Mucosa of rectum (tissue), 2 donors: Measurements from ENCODE around the gene GMIP.
A peak's percentile ranks its signal among the peaks of the same experiment; 100 is the strongest.

Source experiments
- H3K27ac ChIP-seq, 2 donors: one replicate each; pipeline ENCODE4 v1.7.0; 2013; ENCODE audit warnings: inconsistent platforms in 2 of 2, low read depth in 2 of 2, low read length in 2 of 2
- H3K27me3 ChIP-seq, 2 donors: one replicate each; pipeline ENCODE4 v1.7.0; 2013; ENCODE audit warnings: low read length in 2 of 2; ENCODE audit not compliant: control insufficient read depth in 2 of 2, insufficient read depth in 2 of 2
- H3K36me3 ChIP-seq, 2 donors: one replicate each; pipeline ENCODE4 v1.7.0; 2013; ENCODE audit warnings: low read length in 2 of 2; ENCODE audit not compliant: control insufficient read depth in 2 of 2, insufficient read depth in 2 of 2
- H3K4me1 ChIP-seq, 2 donors: one replicate each; pipeline ENCODE4 v1.7.0; 2013; ENCODE audit warnings: low read length in 2 of 2, mild to moderate bottlenecking in 1 of 2; ENCODE audit not compliant: control insufficient read depth in 2 of 2, insufficient read depth in 2 of 2
- H3K4me3 ChIP-seq, 2 donors: one replicate each; pipeline ENCODE4 v1.7.0; 2013; ENCODE audit warnings: low read length in 2 of 2
- H3K9ac ChIP-seq, 2 donors: one replicate each; pipeline ENCODE4 v1.7.0; 2013; ENCODE audit warnings: low read length in 2 of 2, low read depth in 1 of 2, mild to moderate bottlenecking in 1 of 2
- H3K9me3 ChIP-seq, 2 donors: one replicate each; pipeline ENCODE4 v1.7.0; 2013; ENCODE audit warnings: low read length in 2 of 2; ENCODE audit not compliant: control insufficient read depth in 2 of 2
- donor health status: healthy.
- donor health status: Normal muscosa, but diverticular disease.

The GMIP gene

GRCh38 chr19:19635313-19635702 is 8.1 kb downstream of the GMIP start:
- no peaks in the 10 kb centered on the region for H3K9me3 ChIP-seq
- no peak overlapping the region for H3K4me3 ChIP-seq
- H3K27ac ChIP-seq: no peak overlapping the region
- no peak overlapping the region for H3K9ac ChIP-seq
- no peaks in the 10 kb centered on the region for H3K4me1 ChIP-seq
- peaks cover 26 to 45% of the 10 kb centered on the region in 2 donors for H3K36me3 ChIP-seq
- H3K27me3 ChIP-seq: no peaks in the 10 kb centered on the region

DNA sequence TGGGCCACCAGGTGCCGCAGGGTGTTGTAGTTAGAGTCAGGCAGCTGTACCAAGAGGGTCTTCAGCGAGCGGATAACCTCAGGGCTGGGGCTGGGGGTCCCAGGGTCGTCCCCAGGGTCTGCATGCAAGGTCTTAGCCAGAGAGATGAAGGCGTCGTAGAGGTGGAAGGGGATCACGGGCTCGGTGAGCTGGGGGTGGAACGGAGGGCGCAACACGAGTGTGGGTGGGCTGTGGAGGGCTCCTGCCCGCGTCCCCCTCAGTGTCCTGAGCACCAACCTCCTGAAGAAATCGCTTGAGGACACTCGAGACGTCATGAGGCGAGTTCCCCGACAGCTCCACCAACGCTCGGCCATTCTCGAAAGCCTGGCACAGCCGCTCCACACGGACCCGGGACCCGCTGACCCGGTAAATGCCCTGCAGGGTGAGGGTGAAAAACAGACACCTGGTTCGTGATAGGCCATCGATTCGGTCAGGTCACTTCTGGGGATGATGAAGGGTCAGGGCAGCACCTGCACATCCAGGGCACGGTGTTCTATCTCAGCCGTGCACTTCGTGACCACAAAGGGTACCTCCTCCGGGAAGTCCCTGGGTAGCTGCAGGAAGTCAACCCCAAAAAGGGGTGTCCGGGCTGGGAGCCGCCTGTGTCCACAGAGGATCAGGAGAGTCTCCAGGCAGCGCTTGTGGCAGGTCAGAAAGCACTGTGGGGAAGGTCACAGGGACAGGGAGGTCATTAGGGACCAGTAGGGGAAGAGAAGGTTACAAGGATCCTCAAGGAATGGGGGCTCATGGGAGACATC is 8.7 kb downstream of the GMIP start:
- Histone ChIP-seq H3K9ac (no peak overlapping the region), H3K4me1 (no peaks in the 10 kb centered on the region), H3K4me3 (no peak overlapping the region), H3K27ac (no peak overlapping the region), H3K9me3 (no peaks in the 10 kb centered on the region), H3K36me3 (peaks cover 26 to 45% of the 10 kb centered on the region in 2 donors), H3K27me3 (no peaks in the 10 kb centered on the region)

- Histone ChIP-seq H3K36me3 (peaks cover 26 to 45% of the 10 kb centered on the region in 2 donors), H3K4me1 (no peaks in the 10 kb centered on the region), H3K9ac (no peak overlapping the region), H3K27me3 (no peaks in the 10 kb centered on the region), H3K4me3 (no peak overlapping the region), H3K9me3 (no peaks in the 10 kb centered on the region), H3K27ac (no peak overlapping the region)
These were observed 9.5 kb downstream of the GMIP start for GRCh38 chr19:19633711-19634515.

DNA sequence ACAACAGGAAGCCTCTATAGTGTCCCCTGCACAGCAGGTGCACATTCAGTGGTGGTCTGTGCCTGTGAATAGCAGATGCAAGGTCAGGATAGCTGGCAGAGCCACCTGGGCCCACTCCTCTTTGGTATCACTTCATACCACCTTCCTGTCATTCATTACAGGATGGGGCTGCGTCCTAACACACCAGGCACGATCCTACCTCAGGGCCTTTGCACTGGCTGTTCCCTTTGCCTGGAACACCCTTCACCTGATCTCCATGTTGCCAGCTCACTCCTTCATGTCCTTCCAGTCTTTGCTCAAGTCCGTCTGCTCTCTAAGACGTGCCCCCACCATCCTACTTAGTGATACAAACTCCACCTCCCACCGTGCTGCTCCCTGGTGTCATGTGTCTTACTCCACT is 10.8 kb downstream of the GMIP start:
- peaks cover 21 to 40% of the 10 kb centered on the region in 2 donors for H3K36me3 ChIP-seq
- peaks cover 3 to 4% of the 10 kb centered on the region in 2 donors for H3K4me1 ChIP-seq
- no peak overlapping the region for H3K9ac ChIP-seq
- H3K27ac ChIP-seq: no peak overlapping the region
- no peak overlapping the region for H3K4me3 ChIP-seq
- no peaks in the 10 kb centered on the region for H3K27me3 ChIP-seq
- H3K9me3 ChIP-seq: no peaks in the 10 kb centered on the region

GRCh38 chr19:19631346-19631745 is 12.1 kb downstream of the GMIP start:
- Histone ChIP-seq H3K27me3 (no peaks in the 10 kb centered on the region), H3K9ac (no peak overlapping the region), H3K4me1 (peaks cover 7 to 8% of the 10 kb centered on the region in 2 donors), H3K9me3 (no peaks in the 10 kb centered on the region), H3K36me3 (peaks cover 21 to 33% of the 10 kb centered on the region in 2 donors), H3K4me3 (no peak overlapping the region), H3K27ac (no peak overlapping the region)

- peaks cover 20 to 29% of the 10 kb centered on the region in 2 donors for H3K36me3 ChIP-seq
- H3K4me1 ChIP-seq: peaks cover 7 to 8% of the 10 kb centered on the region in 2 donors
- H3K9ac ChIP-seq: no peak overlapping the region
- no peaks in the 10 kb centered on the region for H3K27me3 ChIP-seq
- H3K9me3 ChIP-seq: no peaks in the 10 kb centered on the region
- H3K27ac ChIP-seq: no peak overlapping the region
- no peak overlapping the region for H3K4me3 ChIP-seq
These were observed 13.0 kb downstream of the GMIP start for GRCh38 chr19:19630426-19630825.

DNA sequence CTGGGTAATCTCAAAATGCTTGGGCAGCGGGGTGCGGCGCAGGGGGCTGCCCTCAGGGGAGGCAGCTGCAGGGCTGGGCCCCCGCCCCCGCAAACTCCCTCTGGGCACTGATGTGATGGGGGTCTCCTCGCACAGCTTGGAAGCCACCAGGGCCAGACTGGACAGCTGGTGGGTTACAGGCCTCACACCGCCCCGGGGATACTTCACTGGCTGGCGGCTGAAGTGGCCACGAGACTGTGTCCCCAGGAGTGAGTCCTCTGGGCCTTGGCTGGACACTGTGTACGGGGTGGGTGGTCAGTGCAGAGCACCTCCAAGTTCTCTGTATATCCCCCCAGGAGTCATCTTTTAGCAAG is 13.4 kb downstream of the GMIP start:
- H3K9ac ChIP-seq: no peak overlapping the region
- H3K4me3 ChIP-seq: no peak overlapping the region
- no peaks in the 10 kb centered on the region for H3K9me3 ChIP-seq
- no peak overlapping the region for H3K27ac ChIP-seq
- H3K4me1 ChIP-seq: peaks cover 7 to 8% of the 10 kb centered on the region in 2 donors
- H3K36me3 ChIP-seq: peaks cover 16 to 25% of the 10 kb centered on the region in 2 donors
- H3K27me3 ChIP-seq: no peaks in the 10 kb centered on the region

DNA sequence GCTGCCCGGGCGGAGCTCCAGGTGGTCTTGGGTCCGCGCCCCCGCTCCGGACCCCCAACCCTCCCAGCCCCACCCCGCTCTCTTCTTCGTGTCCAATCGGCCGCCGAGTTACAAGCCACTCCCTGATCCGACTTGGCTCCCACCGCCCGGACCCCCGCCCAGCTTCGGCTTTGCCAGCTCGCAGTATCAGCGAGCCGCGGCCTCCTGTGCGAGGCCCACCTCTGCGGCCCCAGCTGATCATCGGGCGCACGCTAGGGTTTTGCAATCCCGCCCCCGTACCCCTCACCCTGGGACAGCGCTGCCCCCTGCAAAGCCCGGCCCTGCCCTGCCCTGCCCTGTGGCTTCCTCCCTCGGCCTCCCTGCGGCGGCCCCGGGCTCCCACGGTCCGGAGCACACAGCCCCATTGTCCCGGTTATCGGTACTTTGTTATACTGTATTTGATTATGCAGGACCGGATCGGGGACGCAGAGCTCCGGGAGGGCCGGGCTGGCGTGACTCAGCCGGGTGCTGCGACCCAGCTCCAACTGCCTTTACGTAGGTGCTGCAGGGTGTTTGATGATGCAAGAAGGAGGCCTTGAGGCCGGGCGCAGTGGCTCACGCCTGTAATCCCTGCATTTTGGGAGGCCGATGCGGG is 14.8 kb downstream of the GMIP start:
- H3K9ac ChIP-seq: peak overlapping the region; percentile 32 to 85
- H3K9me3 ChIP-seq: no peaks in the 10 kb centered on the region
- peak overlapping the region; percentile 45 to 72 for H3K27ac ChIP-seq
- peaks cover 7 to 8% of the 10 kb centered on the region in 2 donors for H3K4me1 ChIP-seq
- H3K4me3 ChIP-seq: peak overlapping the region; percentile 54 to 84
- peaks cover 8 to 19% of the 10 kb centered on the region in 2 donors for H3K36me3 ChIP-seq
- H3K27me3 ChIP-seq: no peaks in the 10 kb centered on the region

DNA sequence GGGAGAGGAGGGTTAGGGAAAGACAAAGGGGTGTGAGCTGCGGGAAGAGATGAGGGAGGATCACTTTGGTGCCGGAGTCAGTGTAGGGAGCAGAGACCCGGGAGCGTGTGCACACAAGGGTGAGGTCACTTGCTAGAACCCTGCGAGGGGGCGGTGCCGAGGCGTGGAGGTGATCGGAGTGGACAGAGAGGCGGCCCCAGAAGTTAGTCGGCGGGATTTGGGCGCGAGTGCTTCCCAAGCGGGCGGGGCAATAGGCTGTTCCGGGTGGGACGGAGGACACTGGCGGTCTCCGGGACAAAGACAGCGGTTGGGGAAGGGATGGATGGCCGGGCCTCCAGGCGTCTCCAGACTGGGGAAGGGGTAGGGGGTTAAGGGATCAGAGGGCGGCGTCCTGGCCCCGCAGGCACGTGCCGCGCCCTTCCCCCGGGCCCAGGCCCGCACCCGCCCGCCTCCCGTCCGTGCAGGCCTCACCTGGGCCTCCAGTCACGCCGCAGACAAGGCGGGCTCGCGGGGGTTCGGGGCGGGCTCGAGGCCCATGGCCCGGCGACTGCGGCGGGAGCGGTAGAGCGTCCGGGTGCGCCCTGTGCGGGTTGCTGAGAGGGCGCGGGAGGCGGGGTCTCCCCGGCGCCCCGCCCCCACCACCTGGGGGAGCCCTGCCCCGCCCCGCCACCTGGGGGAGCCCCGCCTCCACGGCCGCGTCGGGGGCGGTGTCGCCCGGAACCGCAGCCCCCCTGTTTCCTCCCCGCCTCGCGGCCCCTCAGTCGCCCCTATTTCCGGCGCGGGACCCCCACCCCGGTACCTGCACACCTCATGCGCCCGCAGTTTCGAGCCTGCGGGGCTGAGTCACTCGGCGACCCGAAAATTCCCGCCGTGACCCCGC is 15.6 kb downstream of the GMIP start, which contains the start of gene LPAR2:
Gene LPAR2 (minus strand): TSS at position 600 of the 880 bp plus-strand sequence. CDS start 945 bp downstream, outside the sequence.
- Histone ChIP-seq H3K27ac (peak within 1 kb of the TSS; percentile 63 to 72), H3K4me3 (peak within 1 kb of the TSS; percentile 76 to 84), H3K27me3 (no peaks in the 10 kb centered on the region), H3K9ac (peak within 1 kb of the TSS; percentile 56 to 85), H3K4me1 (peaks cover 7 to 8% of the 10 kb centered on the region in 2 donors), H3K36me3 (peaks cover 8 to 19% of the 10 kb centered on the region in 2 donors), H3K9me3 (no peaks in the 10 kb centered on the region)
